ENCODE measurements around the gene MAN2C1. TPM values are rescaled to one million over a fixed set of nuclear protein-coding genes. Genes with fewer than 3 reads are reported as not detected.

Gene MAN2C1
- total RNA-seq, 1 donor from 2014 or later = 109 TPM

DNA sequence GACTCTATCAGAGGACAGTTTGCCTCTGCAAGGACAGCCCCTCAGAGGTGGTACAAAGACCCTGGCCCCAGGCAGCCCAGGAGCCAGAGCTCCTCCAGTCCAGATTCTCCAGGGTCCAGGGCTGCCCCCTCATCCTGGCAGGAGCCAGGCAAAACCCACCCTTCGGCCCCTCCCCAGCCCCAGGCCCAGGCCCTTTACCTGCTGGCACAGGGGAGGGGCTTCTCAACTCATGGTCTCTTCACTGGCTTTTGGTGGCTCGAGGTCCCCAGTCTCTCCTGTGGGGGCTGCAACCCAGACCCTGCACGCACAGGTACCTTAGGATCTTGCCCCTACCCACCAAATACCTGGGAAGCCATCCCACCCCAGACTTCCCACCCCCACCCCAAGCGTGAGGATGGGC is 13.0 kb downstream of the MAN2C1 start:
- no peak for DNase-seq (ENCODE audit: low read depth)
- TF ChIP-seq, protein P1, sequence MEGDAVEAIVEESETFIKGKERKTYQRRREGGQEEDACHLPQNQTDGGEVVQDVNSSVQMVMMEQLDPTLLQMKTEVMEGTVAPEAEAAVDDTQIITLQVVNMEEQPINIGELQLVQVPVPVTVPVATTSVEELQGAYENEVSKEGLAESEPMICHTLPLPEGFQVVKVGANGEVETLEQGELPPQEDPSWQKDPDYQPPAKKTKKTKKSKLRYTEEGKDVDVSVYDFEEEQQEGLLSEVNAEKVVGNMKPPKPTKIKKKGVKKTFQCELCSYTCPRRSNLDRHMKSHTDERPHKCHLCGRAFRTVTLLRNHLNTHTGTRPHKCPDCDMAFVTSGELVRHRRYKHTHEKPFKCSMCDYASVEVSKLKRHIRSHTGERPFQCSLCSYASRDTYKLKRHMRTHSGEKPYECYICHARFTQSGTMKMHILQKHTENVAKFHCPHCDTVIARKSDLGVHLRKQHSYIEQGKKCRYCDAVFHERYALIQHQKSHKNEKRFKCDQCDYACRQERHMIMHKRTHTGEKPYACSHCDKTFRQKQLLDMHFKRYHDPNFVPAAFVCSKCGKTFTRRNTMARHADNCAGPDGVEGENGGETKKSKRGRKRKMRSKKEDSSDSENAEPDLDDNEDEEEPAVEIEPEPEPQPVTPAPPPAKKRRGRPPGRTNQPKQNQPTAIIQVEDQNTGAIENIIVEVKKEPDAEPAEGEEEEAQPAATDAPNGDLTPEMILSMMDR (IDR thresholded peaks at IDR 0.05; ENCODE audit: insufficient read depth, low read length, poor library complexity, severe bottlenecking) = no peak
- H3K27me3 ChIP-seq (ENCODE audit: control insufficient read depth, insufficient read depth, low read length) = no peaks in the 10 kb centered on the region
- H3K36me3 ChIP-seq (ENCODE audit: control insufficient read depth, insufficient read depth, low read length) = peaks cover 7% of the 10 kb centered on the region
- H3K4me3 ChIP-seq (ENCODE audit: low read depth, low read length) = no peak overlapping the region

DNA sequence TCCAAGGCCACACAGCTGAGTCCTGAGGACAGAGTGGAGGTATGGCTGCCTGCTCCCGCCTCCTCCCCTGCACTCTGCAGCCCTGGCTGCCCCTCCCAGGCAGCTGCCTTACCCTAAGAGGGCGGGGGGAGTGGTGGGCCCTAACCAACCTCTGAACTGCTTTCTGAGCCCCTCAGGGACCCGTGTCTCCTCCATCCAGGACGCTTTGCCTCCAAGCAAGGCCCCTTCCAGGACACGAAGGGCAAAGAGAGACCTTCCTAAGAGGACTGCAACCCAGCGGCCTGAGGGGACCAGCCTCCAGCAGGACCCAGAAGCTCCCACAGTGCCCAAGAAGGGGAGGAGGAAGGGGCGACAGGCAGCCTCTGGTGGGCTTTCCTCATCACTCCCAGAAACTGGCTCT is 14.0 kb downstream of the MAN2C1 start:
- Histone ChIP-seq H3K4me3 (ENCODE audit: low read depth, low read length) (no peak overlapping the region), H3K27me3 (ENCODE audit: control insufficient read depth, insufficient read depth, low read length) (no peaks in the 10 kb centered on the region), H3K36me3 (ENCODE audit: control insufficient read depth, insufficient read depth, low read length) (peaks cover 6% of the 10 kb centered on the region)
- no peak for DNase-seq (ENCODE audit: low read depth)
- TF ChIP-seq, protein P1 (IDR thresholded peaks at IDR 0.05; ENCODE audit: insufficient read depth, low read length, poor library complexity, severe bottlenecking) = no peak

DNA sequence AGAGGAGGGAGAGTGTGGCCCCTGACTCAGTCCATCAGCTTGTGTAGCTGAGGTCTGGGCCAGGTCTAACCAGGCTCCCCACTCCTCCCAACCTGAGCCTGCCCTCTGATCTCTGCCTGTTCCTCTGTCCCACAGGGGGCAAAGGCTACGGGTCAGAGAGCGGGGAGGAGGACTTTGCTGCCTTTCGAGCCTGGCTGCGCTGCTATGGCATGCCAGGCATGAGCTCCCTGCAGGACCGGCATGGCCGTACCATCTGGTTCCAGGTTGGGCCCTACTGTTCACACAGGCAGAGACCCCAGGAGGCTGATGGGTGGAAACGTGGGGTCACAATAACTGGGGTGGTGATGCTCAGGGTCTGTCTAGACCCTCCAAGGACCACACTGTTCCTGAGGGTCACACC is 14.8 kb downstream of the MAN2C1 start:
- TF ChIP-seq, protein P1 (IDR thresholded peaks at IDR 0.05; ENCODE audit: insufficient read depth, low read length, poor library complexity, severe bottlenecking) = no peak
- Histone ChIP-seq H3K27me3 (ENCODE audit: control insufficient read depth, insufficient read depth, low read length) (peaks cover 2% of the 10 kb centered on the region), H3K4me3 (ENCODE audit: low read depth, low read length) (no peak overlapping the region), H3K36me3 (ENCODE audit: control insufficient read depth, insufficient read depth, low read length) (peaks cover 5% of the 10 kb centered on the region)
- DNase-seq (ENCODE audit: low read depth) = no peak

DNA sequence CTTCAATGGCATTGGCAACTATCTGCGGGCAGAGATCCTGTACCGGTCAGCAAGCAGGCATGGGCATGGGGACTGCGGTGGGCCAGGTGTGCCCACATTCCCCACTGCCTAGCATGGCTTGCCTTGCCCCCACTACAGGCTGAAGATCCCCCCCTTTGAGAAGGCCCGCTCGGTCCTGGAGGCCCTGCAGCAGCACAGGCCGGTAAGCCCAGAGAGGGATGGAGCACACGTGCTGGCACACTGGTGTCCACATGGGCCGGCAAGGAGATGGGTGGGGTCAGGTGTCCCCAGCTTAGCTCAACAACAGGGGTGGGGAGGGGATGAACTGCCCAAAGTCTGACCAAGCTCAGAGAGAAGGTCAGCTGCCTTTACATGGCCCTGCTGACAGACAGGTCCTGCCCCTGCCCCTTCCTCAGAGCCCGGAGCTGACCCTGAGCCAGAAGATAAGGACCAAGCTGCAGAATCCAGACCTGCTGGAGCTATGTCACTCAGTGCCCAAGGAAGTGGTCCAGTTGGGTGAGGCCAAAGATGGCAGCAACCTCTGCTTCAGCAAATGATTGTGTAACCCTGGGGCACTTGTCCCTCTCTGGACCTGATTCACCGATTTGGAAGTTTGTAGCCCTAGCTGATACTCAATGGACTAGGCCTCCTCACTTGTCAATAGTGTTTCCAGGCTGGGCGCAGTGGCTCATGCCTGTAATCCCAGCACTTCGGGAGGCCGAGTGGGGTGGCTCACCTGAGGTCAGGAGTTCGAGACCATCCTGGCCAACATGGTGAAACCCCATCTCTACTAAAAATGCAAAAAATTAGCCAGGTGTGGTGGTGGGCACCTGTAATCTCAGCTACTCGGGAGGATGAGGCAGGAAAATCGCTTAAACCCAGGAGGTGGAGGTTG is 16.0 kb downstream of the MAN2C1 start:
- TF ChIP-seq, protein P1 (IDR thresholded peaks at IDR 0.05; ENCODE audit: insufficient read depth, low read length, poor library complexity, severe bottlenecking) = no peak
- H3K36me3 ChIP-seq (ENCODE audit: control insufficient read depth, insufficient read depth, low read length) = peaks cover 2% of the 10 kb centered on the region

DNA sequence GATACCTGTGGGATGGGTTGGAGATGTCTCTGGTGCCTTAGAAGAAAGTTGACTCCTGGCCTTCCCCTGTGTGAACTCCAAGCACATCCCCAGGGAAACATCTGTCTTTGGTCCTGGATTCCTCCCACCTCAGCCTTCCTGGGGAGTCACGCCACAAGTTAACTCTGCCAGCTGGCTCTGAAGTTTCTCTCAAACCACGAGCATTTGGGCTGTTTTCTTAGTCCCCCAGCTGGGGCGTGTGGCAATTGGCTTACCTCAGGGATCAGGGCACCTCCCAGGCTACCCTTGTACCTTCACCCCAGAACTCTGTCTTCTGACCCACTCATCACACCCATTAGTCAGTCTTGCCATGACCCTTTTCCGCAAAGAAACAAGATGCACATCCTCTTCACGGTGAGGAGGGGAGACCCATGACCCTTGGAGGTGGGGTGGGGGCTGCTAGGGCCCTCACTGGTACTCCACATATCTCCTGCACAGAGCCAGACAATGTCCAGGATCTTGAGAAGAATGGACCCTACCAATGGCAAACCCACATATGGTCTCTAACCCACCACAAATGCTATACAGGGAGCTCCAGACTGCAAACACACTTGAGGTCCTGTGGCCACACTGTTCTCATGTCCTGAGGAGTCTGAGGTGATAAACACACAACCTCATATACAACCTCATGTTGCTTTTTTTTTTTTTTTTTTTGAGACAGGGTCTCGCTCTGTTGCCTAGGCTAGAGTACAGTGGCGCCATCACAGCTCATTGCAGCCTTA is 17.6 kb downstream of the MAN2C1 start:
- H3K4me3 ChIP-seq (ENCODE audit: low read depth, low read length) = no peak overlapping the region
- TF ChIP-seq, protein P1 (IDR thresholded peaks at IDR 0.05; ENCODE audit: insufficient read depth, low read length, poor library complexity, severe bottlenecking) = no peak
- DNase-seq (ENCODE audit: low read depth) = no peak
- H3K36me3 ChIP-seq (ENCODE audit: control insufficient read depth, insufficient read depth, low read length) = peaks cover 1% of the 10 kb centered on the region
- peaks cover 2% of the 10 kb centered on the region for H3K27me3 ChIP-seq (ENCODE audit: control insufficient read depth, insufficient read depth, low read length)

More for the DNA sequence above, 16.0 kb downstream of the MAN2C1 start:
- no peak overlapping the region for H3K4me3 ChIP-seq (ENCODE audit: low read depth, low read length)
- no peak for DNase-seq (ENCODE audit: low read depth)
- peaks cover 2% of the 10 kb centered on the region for H3K27me3 ChIP-seq (ENCODE audit: control insufficient read depth, insufficient read depth, low read length)
